Activated naive CD4-positive, alpha-beta T cell treated with Interleukin-2 at 50 U/mL for 16 hours (primary cell): Measurements from ENCODE around the gene VWA1.

Experiments
- DNase-seq: peaks from one replicate; pipeline ENCODE4 v3.0.0-alpha.2; 2020

The VWA1 gene

GRCh38 chr1:1489231-1489630 lies 53.7 kb downstream of the VWA1 start:
- DNase-seq: no peak

GRCh38 chr1:1489861-1490260 lies 54.4 kb downstream of the VWA1 start:
- DNase-seq: no peak

- DNase-seq: no peak
Measured at GRCh38 chr1:1490633-1491230, 55.2 kb downstream of the VWA1 start.

DNA sequence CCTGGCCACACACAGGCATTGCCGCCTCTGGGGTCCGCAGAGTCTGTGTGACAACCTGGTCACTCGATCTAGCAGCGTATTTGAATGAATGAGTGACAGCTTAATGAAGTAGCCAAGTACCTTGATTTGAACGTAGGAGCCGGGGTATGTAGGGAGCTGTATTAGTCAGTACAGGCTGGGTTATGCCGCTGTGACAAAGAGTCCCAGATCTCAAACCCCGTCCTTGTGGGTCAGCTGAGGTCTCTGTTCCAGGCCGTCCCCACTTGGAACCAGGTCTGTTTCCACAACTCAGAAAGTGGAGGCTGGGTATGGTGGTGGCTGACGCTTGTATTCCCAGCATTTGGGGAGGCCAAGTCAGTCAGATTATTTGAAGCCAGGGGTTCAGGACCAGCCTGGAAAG lies 56.1 kb downstream of the VWA1 start:
- DNase-seq: no peak
